ENCODE data around the gene SLC43A3.

The SLC43A3 gene

DNA sequence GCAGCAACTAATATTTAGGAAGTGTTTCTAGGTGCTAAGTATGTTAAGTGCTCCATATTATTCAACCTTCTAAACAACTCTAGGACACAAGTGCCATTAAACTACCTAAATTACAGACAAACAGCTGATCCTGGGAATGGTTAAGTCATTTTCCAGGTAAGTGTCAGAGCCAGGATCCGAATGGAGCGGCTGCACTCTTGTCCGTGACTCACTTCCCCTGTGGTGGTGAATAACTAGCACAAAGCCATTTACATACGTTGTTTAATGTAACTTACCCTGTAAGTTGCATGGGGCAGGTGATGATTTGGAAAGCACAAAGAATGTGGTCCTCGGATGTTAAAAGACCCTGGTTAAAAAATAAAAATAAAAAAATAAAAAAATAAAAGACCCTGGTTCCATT, 27.7 kb downstream of the SLC43A3 start:
- 90% methylated on average over 3 of the region's 5 CpGs for WGBS

DNA sequence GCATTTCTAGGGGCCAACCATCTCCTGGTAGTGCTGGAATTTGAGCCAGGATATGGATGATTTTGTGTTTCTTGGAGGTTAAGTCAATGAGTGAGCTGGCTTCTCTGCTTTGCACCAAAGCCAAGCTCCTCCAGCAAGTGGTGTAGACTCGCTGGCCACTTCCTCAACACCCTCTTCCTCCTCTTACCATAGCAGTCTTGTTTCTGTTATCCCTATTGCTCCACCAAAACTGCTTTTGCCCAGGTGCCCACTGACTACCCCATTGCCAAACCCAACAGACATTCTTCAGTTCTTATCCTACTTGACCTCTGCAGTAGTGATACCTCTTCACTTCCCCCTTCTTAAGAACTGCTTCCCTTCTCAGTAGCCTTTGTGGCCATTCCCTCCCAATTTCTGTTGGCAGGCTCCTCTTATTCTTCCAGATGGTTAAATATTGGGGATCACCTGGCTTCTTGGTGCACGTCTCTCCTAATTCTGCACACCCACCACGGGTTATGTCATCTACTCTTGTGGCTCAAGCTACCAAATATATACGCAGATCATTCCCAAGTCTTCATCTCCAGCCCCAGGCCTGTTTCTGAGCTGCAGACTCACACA, 29.4 kb downstream of the SLC43A3 start:
- no peak overlapping the region for H3K23ac ChIP-seq (ENCODE audit: low read length in 2 of 2)
- H3K4ac ChIP-seq (ENCODE audit: low read depth in 1 of 2, low read length in 2 of 2): no peak overlapping the region
- no peak overlapping the region for H3K14ac ChIP-seq (ENCODE audit: low read length in 2 of 2)
- H2BK5ac ChIP-seq (ENCODE audit: low read depth, low read length, poor library complexity, severe bottlenecking): no peak overlapping the region
- no peak overlapping the region for H3K18ac ChIP-seq (ENCODE audit: low read depth in 1 of 2, low read length in 2 of 2)
- no peaks in the 10 kb centered on the region for H3K9me3 ChIP-seq (ENCODE audit: control insufficient read depth, low read length)
- H2BK120ac ChIP-seq (ENCODE audit: low read depth, low read length): no peak overlapping the region
- H3K4me2 ChIP-seq (ENCODE audit: low read length, poor library complexity, severe bottlenecking): no peak overlapping the region
- no peaks in the 10 kb centered on the region for H3K4me1 ChIP-seq (ENCODE audit: control insufficient read depth, insufficient read depth, low read depth, low read length)
- 81% methylated on average over 4 of the region's 4 CpGs for WGBS
- no peak overlapping the region for H4K8ac ChIP-seq (ENCODE audit: low read length)
- H3K4me3 ChIP-seq (ENCODE audit: insufficient read depth in 1 of 2, low read depth in 1 of 2, low read length in 2 of 2): no peak overlapping the region
- no peaks in the 10 kb centered on the region for H3K79me1 ChIP-seq (replicated peaks; ENCODE audit: low read length, poor library complexity, severe bottlenecking)
- no peak overlapping the region for H2AFZ ChIP-seq (ENCODE audit: low read depth, low read length)
- H4K91ac ChIP-seq (ENCODE audit: low read length): no peak overlapping the region
- H2BK12ac ChIP-seq (ENCODE audit: low read length in 2 of 2): no peak overlapping the region
- H3K9ac ChIP-seq (ENCODE audit: low read length): no peak overlapping the region
- H2BK15ac ChIP-seq (ENCODE audit: low read depth, poor library complexity, severe bottlenecking): no peak overlapping the region
- H3K27me3 ChIP-seq (ENCODE audit: control insufficient read depth in 1 of 2, insufficient read depth in 1 of 2, low read length in 2 of 2): peaks cover 0 to 68% of the 10 kb centered on the region in 2 experiments
- H3K36me3 ChIP-seq (ENCODE audit: control insufficient read depth in 1 of 2, insufficient read depth in 2 of 2, low read depth in 1 of 2, low read length in 2 of 2): peaks cover 0 to under 1% of the 10 kb centered on the region in 2 experiments
- DNase-seq: no peak
- H3K27ac ChIP-seq (ENCODE audit: low read length, poor library complexity, severe bottlenecking): no peak overlapping the region
- H2AK5ac ChIP-seq (ENCODE audit: low read length, severe bottlenecking): no peak overlapping the region

More for the DNA sequence above, 27.7 kb downstream of the SLC43A3 start:
- Histone ChIP-seq H2BK5ac (ENCODE audit: low read depth, low read length, poor library complexity, severe bottlenecking) (no peak overlapping the region), H3K23ac (ENCODE audit: low read length in 2 of 2) (no peak overlapping the region), H3K4me1 (ENCODE audit: control insufficient read depth, insufficient read depth, low read depth, low read length) (no peaks in the 10 kb centered on the region), H3K27ac (ENCODE audit: low read length, poor library complexity, severe bottlenecking) (no peak overlapping the region), H3K9me3 (ENCODE audit: control insufficient read depth, low read length) (no peaks in the 10 kb centered on the region), H2AK5ac (ENCODE audit: low read length, severe bottlenecking) (no peak overlapping the region), H3K36me3 (ENCODE audit: control insufficient read depth in 1 of 2, insufficient read depth in 2 of 2, low read depth in 1 of 2, low read length in 2 of 2) (peaks cover 3 to 10% of the 10 kb centered on the region in 2 experiments), H2AFZ (ENCODE audit: low read depth, low read length) (no peak overlapping the region), H3K79me1 (replicated peaks; ENCODE audit: low read length, poor library complexity, severe bottlenecking) (no peaks in the 10 kb centered on the region), H3K14ac (ENCODE audit: low read length in 2 of 2) (no peak overlapping the region), H2BK15ac (ENCODE audit: low read depth, poor library complexity, severe bottlenecking) (no peak overlapping the region), H2BK12ac (ENCODE audit: low read length in 2 of 2) (no peak overlapping the region), H3K27me3 (ENCODE audit: control insufficient read depth in 1 of 2, insufficient read depth in 1 of 2, low read length in 2 of 2) (peaks cover 0 to 51% of the 10 kb centered on the region in 2 experiments), H4K8ac (ENCODE audit: low read length) (no peak overlapping the region), H3K4ac (ENCODE audit: low read depth in 1 of 2, low read length in 2 of 2) (no peak overlapping the region), H3K9ac (ENCODE audit: low read length) (no peak overlapping the region), H3K18ac (ENCODE audit: low read depth in 1 of 2, low read length in 2 of 2) (no peak overlapping the region), H3K4me2 (ENCODE audit: low read length, poor library complexity, severe bottlenecking) (no peak overlapping the region), H2BK120ac (ENCODE audit: low read depth, low read length) (no peak overlapping the region), H3K4me3 (ENCODE audit: insufficient read depth in 1 of 2, low read depth in 1 of 2, low read length in 2 of 2) (no peak overlapping the region), H4K91ac (ENCODE audit: low read length) (no peak overlapping the region)
- no peak for DNase-seq

DNA sequence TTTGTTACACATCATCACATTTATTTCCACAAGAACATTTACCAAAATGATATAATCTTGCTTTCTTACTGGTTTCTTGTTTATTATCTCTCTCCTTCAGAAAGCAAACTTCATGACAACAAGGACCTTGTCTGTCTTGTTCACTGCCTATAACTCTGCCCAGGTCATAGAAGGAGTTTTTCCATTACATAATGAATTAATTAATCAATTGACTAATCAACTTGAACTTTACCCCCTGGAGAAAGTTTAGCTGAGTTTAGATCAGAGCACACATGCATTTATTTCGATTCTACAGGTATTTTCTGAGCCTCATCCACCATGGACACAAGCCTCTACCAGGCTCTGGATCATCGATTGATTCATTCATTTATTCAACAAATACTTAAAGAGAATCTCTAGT, 30.2 kb downstream of the SLC43A3 start:
- Histone ChIP-seq H4K91ac (ENCODE audit: low read length) (no peak overlapping the region), H3K27ac (ENCODE audit: low read length, poor library complexity, severe bottlenecking) (no peak overlapping the region), H2BK12ac (ENCODE audit: low read length in 2 of 2) (no peak overlapping the region), H3K9ac (ENCODE audit: low read length) (no peak overlapping the region), H2AFZ (ENCODE audit: low read depth, low read length) (no peak overlapping the region), H3K4me3 (ENCODE audit: insufficient read depth in 1 of 2, low read depth in 1 of 2, low read length in 2 of 2) (no peak overlapping the region), H3K79me1 (replicated peaks; ENCODE audit: low read length, poor library complexity, severe bottlenecking) (no peaks in the 10 kb centered on the region), H3K4me2 (ENCODE audit: low read length, poor library complexity, severe bottlenecking) (no peak overlapping the region), H3K4me1 (ENCODE audit: control insufficient read depth, insufficient read depth, low read depth, low read length) (no peaks in the 10 kb centered on the region), H2AK5ac (ENCODE audit: low read length, severe bottlenecking) (no peak overlapping the region), H2BK15ac (ENCODE audit: low read depth, poor library complexity, severe bottlenecking) (no peak overlapping the region), H2BK5ac (ENCODE audit: low read depth, low read length, poor library complexity, severe bottlenecking) (no peak overlapping the region), H3K23ac (ENCODE audit: low read length in 2 of 2) (no peak overlapping the region), H3K18ac (ENCODE audit: low read depth in 1 of 2, low read length in 2 of 2) (no peak overlapping the region), H2BK120ac (ENCODE audit: low read depth, low read length) (no peak overlapping the region), H3K14ac (ENCODE audit: low read length in 2 of 2) (no peak overlapping the region), H3K36me3 (ENCODE audit: control insufficient read depth in 1 of 2, insufficient read depth in 2 of 2, low read depth in 1 of 2, low read length in 2 of 2) (no peaks in the 10 kb centered on the region), H3K4ac (ENCODE audit: low read depth in 1 of 2, low read length in 2 of 2) (no peak overlapping the region), H3K9me3 (ENCODE audit: control insufficient read depth, low read length) (no peaks in the 10 kb centered on the region), H4K8ac (ENCODE audit: low read length) (no peak overlapping the region), H3K27me3 (ENCODE audit: control insufficient read depth in 1 of 2, insufficient read depth in 1 of 2, low read length in 2 of 2) (peaks cover 0 to 70% of the 10 kb centered on the region in 2 experiments)
- DNase-seq: no peak
- 20% methylated on average over 1 of the region's 2 CpGs for WGBS

DNA sequence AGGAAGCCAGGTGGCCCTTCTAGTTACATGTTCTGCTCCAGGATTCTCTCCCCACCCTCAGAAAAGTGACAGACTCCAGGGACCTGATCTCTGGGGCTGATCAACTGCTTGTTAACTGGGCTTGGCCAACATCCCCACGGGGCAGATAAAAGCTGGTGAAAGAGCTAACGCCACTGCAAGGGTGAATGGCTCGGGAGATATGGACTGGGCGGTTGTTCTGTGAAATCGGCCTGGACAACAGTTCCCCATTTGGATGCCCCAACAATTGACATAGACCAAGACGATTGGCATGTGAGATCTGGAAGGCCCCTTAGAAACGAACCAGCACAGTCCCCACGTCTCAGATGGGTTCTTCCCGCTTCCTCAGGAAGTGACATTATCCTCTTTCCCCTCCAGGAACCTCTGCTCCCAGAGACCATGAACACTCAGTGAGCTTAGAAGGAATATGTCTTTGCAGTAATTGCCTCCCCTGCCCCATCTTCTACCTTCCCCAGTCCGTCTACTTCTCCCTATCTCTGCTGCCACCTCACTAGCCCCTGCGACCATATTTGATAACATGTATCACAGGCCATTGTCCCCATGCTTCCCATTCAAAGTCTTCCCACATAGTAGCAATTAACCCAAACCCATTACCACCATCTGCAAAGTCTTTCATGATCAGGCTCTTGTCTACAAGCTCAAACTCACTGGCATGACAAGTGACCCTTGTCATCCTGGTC, 30.9 kb downstream of the SLC43A3 start:
- Histone ChIP-seq H3K79me1 (replicated peaks; ENCODE audit: low read length, poor library complexity, severe bottlenecking) (no peaks in the 10 kb centered on the region), H3K36me3 (ENCODE audit: control insufficient read depth in 1 of 2, insufficient read depth in 2 of 2, low read depth in 1 of 2, low read length in 2 of 2) (no peaks in the 10 kb centered on the region), H3K18ac (ENCODE audit: low read depth in 1 of 2, low read length in 2 of 2) (no peak overlapping the region), H3K4me3 (ENCODE audit: insufficient read depth in 1 of 2, low read depth in 1 of 2, low read length in 2 of 2) (no peak overlapping the region), H3K4ac (ENCODE audit: low read depth in 1 of 2, low read length in 2 of 2) (no peak overlapping the region), H3K9ac (ENCODE audit: low read length) (no peak overlapping the region), H4K8ac (ENCODE audit: low read length) (no peak overlapping the region), H2AK5ac (ENCODE audit: low read length, severe bottlenecking) (no peak overlapping the region), H2BK120ac (ENCODE audit: low read depth, low read length) (no peak overlapping the region), H3K4me1 (ENCODE audit: control insufficient read depth, insufficient read depth, low read depth, low read length) (no peaks in the 10 kb centered on the region), H2BK5ac (ENCODE audit: low read depth, low read length, poor library complexity, severe bottlenecking) (no peak overlapping the region), H3K23ac (ENCODE audit: low read length in 2 of 2) (no peak overlapping the region), H3K9me3 (ENCODE audit: control insufficient read depth, low read length) (no peaks in the 10 kb centered on the region), H4K91ac (ENCODE audit: low read length) (no peak overlapping the region), H2BK15ac (ENCODE audit: low read depth, poor library complexity, severe bottlenecking) (no peak overlapping the region), H3K4me2 (ENCODE audit: low read length, poor library complexity, severe bottlenecking) (no peak overlapping the region), H2AFZ (ENCODE audit: low read depth, low read length) (no peak overlapping the region), H2BK12ac (ENCODE audit: low read length in 2 of 2) (no peak overlapping the region), H3K14ac (ENCODE audit: low read length in 2 of 2) (no peak overlapping the region), H3K27me3 (ENCODE audit: control insufficient read depth in 1 of 2, insufficient read depth in 1 of 2, low read length in 2 of 2) (peaks cover 0 to 73% of the 10 kb centered on the region in 2 experiments), H3K27ac (ENCODE audit: low read length, poor library complexity, severe bottlenecking) (no peak overlapping the region)
- WGBS: 87% methylated on average over 11 of the region's 11 CpGs
- DNase-seq: no peak
